ENCODE data around the gene SLC24A3. TPM values are rescaled to one million over a fixed set of nuclear protein-coding genes. Genes with fewer than 3 reads are reported as not detected.
A peak's percentile ranks its signal among the peaks of the same experiment; 100 is the strongest.

SLC24A3 gene
- total RNA-seq, result 0.09 TPM in 1 of 2 replicates, not detected in the other

DNA sequence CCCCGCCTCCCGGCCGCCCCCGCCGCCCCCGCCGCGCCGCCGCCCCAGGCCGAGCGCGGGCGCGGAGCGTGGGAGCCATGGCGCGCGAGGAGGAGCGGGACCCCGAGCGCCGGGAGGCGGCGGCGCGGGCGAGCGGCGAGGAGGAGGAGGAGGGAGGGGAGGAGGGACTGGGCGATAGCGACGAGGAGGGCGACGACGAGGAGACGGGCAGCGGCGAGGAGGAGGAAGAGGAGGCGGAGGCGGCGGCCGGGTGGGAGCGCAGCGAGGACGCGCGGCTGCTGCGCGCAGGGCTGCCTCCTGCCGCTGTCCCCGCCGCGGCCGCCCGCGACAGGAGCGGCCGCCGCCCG, at the start of gene SLC24A3:
SLC24A3 (plus strand) TSS at position 174 of the 347 bp plus-strand sequence.
- DNase-seq, result peak; percentile 2

DNA sequence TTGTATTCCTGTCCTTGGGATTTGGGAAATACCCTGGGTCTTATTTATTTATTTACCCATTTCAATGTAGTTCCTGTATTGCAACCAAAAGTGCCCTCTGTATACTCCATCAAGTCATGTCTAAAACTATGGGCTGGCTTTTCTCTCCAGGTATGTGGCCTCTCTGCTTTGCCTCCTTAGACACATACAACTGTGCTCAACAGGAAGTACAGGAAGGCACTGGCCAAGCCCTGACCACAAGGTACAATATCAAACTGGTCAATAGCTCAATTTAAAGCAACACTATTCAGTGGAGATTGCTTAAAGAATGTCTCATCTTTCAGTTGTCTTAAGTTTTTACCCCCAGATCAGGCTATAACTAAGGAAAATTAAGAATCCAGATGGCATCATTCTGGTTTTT, 42.3 kb upstream of the SLC24A3 start:
- no peak for DNase-seq

DNA sequence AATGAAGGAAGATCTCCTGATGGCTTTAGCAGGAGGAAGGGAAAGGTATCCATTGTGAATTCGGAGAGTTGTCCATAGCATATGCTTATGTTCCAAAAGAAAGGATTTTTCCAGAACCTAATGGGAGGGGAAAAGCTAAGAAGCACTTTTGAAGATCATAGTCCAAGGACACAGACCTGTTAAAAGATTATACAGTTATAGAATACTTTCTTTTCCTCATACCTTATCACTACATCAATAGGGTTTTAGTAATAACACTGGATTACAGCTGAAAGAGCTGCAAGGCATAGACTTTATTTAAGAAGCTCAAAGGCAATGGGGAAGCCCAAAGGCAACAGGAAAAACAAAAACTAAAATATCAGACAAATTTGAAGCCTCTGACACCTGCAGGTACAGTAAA, 39.8 kb upstream of the SLC24A3 start:
- no peak for DNase-seq

DNA sequence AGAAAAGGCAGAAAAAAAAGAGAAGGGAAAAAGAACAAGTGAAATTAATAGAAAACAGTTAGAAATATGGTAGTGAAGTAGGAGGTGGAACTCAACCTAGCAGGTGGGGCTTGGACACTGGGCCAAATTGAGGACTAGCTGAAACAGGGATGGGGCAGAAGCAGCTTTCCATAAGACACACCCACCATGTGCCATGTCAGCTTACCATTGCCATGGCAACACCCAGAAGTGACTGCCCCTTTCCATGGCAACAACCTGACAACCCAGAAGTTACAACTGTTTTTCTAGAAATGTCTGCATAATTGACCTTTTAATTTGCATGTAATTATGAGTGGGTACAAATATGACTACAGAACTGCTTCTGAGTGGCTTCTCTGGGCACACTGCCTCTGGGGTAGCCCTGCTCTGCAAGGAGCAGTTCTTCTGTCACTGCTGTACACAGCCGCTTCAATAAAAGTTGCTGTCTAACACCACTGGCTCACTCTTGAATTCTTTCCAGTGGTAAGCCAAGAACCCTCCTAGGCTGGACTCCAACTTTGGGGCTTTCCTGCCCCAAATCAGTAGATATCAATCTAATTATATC, 35.9 kb upstream of the SLC24A3 start:
- DNase-seq, result no peak

DNA sequence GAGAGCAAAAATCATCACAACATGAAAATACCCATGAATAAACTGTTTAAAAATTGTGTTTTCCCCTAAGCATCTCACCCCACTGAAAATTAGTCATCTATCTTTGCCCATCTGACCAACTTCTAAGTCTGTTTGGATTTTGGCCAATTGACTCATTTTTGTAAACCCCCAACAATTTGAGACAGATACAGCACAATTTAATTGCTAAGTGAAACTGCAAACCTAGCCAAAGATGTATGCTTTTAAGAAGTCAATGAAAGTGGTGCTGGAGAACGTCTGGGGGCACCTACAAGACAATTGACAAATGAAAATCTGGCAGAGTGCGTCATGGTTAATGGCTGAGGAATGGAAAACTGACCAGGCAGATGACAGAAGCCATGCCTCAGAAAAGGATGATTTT, 30.9 kb upstream of the SLC24A3 start:
- DNase-seq, result no peak

DNA sequence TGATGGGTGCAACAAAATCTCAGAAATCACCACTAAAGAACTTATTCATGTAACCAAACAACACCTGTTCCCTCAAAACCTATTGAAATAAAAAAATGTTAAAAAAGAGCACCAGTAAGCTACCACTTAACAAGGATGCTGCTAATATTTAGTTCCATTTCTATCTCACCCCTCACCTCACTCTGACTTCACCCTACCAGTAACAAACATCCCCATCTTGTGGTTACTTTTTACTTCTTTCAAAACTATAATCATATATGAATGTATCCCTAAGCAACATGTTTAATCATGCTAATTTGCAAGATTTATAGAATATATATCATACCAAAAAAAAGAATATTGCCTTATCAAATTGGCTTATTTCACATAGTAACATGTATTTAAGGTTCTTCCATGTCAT, 27.4 kb upstream of the SLC24A3 start:
- DNase-seq, result no peak

DNA sequence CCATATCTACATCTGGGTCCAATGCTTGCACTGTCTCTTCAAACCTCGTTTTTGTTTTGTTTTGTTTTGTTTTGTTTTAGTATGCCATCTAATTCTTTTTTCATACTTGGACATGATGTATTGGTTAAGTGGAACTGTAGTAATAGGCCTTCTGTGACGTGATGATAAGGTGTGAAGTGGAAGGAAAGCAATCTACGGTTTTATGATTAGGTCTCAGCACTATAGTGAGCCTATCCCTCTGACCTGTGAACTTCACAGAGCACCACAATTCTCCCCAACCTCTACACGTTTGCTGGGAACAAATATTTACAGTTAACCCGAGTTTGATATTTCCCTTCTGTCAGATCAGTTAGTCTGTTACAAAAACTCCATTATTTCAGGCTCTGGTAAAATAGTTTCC, 19.1 kb upstream of the SLC24A3 start:
- DNase-seq, result no peak

DNA sequence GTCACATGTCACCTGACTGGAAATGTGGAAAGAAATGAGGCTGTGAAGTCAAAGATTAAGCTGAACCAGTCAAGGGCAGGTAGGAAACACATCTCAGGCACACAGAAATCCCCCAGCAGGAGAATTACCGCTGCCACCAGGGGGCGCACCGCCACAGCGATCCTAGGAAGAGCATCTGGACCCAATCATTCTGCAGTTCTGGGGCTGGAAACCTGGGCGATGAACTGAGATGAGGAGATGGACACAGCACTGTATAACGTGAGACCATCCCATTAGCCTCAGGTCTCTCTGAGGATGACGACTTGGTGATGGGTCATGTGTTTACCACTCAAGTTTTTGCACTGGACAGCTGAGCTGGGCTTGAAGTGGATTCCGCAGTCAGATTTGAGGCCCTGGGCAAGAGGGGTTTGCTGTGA, 6.5 kb upstream of the SLC24A3 start:
- DNase-seq, result peak; percentile 71

DNA sequence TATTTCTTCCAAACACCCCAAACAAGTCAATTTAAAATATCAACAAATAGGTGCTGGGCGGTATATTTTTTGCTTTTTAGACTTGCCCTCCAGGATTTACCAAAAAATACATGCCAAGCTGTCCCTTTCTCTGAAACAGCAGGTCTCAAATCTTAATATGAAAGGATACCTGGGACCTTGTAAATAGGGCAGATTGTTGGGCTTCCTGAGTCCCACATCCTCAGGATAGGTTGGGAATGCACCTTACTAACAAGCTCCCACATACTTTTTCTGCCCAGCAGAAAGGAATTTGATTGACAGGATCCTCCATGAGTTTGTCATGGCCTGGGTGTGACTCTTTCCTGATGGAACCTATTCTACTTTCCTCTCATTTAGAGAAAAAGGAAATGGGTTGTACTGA, 4.9 kb upstream of the SLC24A3 start:
- DNase-seq, result no peak

DNA sequence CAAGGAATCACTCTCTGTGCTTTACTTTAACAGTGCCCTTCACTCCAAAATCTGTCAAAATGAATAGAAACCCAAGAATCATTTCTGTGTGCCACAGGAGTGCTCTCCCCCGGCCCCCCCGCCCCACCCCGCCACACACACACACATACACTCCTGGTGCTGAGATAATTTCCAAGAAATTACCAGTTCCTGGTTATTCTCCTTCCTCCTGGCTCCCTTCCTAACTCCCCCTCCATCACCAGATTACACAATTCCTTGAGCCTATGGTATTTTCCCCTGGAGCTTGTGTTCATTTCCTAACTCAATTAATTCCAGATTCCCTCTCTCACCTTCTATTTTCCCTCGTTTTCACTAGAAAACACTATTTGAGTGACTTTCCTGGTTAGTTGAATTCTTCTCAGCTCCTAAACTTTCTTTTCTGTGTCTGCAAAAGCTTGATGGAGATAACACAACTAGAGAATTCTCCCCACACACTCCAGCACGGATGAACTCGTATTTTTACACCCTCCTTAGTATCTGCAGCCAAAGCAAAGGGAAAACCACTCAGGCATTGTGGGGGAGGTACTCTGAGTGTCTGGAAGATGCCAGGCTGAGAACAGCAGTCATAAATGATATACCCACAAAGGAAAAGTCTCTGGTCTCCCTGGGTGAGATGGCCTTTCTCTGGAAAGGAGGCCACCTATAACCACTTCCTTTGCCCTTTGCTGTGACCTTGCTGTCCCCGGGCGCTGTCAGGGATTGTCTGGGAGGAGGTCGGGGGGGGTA, 1.9 kb upstream of the SLC24A3 start:
- DNase-seq, result no peak

DNA sequence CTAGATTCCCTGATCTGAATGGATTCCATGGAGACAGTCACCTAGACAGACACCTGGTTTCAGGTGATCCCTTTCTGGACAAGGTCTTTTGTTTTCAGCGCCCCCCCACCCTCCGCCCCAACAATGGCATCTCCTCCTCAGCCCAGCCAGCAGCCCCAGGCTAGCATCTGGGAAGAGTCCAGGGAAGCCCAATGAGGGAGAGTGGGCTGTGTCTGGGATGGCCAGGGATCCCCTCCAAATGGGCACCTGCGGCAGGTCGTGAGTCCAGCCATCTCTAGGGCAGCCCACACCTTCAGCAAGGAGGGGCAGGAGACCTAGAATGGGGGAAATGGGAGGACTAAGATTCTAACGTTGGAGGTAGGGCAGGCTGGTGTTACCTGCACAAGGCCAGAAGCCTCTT, 1.2 kb upstream of the SLC24A3 start:
- DNase-seq, result no peak

DNA sequence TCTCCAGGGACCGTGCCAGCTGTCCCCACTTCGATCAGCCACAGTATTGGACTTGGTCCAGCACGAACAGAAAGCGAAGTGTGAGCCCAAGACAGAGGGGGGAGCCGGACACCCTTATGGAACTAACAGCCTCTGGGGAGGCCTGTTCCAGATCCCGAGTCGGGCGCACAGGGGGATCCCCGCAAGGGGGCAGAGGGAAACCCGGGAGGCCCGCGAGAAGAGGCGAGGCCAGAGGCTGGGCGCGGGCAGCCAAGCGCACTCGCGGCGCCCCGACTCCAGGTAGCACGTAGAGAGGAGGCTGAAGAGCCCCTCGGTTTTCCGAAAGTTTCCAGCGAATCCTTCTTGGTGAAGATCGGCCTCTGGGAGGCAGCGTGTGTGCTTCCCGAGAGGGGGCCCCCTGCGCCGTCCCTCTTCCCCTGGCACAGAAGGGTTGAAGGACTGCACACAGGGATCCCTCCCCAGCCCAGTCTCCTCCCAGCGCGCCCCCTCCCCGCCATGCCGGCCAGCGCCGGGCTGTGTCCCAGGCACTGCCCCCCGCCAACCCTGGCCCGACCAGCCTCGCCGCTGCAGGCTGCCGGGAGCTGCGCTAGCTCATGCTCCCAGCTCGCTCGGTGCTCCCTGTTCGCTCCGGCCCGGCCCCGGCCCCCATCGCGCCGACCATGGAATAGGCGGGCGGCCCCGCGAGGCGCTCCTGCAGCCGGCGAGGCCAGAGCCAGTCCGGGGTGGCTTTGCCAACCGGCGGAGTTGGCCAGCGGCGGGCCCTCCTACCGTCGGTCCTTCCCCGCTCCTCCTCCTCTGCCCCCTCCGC, 577 bp upstream of the SLC24A3 start:
- DNase-seq, result peak; percentile 5

DNA sequence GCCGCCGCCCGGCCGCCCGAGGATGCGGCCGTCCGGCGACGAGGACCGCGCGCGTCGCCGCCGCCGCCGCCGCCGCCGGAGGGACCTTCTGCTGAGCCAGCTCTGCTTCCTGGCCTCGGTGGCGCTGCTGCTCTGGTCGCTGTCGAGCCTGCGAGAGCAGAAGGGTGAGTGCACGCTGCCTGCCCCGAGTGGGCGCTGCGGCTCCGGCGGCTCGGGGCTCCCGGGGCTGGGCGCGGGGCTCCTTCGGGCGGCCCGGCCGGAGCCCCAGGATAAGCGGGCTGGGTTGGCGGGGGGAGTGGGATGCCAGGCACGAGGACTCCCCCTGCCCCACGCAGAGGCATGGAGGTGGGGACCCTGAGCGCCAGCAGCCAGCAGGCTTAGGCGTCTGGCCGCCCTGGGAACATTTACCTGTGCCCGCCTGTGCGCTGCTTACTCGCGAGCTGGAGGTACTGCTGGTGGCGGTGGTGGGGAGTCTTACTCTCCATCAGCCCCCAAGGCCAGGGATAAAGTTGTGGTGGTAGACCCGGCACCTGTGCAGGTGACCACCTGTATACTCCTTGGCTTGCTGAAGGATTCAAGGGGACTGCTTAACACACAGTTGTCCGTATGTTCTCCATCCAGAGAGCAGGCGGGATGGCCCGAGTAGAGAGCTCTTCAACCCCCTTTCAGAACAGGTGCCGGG, 520 bp downstream of the SLC24A3 start:
- DNase-seq, result peak; percentile 24

DNA sequence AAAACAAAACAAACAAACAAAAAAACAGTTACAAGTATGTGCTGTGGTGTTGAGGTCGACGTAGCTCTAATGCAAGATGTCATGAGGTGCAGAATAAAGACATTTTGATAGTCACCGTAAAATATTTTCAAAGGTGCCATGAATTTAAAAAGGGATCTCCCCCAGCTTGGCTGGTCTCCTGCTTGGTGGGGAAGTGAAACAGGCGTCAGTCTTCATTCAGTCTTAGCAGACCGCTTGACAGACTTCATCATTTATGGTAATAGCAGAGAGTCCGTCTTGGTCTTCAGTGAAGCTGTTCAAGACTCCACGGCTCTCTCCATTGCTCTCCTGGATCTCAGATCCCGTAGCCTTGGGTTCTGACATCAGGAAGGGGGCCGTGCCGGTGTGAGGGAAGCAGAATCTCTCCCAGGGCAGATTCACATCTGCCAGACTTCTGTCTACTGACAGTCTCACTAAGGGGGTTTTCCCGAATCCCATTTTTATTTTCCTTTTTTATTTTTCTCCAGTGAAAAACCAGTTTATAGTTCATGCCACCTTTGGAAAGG, 1.6 kb downstream of the SLC24A3 start:
- no peak for DNase-seq

DNA sequence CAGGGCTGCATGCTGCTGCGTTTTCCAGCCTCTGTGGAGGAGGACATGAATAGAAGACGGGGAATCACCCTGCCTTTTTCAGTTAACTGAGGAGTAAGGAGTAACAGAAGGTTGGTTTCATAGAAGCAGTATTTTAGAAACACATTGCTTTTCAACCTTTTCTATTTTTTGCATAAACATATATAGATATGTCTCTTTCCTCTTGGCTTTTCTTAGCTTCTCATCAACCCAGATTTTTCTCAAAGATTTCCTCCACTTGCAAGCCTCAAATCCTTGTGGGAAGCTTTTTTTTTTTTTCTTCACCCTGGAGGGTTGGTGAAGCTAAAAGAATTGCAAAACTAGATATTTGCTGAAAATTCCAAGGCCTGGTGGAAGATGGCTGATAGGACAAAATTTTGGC, 6.0 kb downstream of the SLC24A3 start:
- no peak for DNase-seq

DNA sequence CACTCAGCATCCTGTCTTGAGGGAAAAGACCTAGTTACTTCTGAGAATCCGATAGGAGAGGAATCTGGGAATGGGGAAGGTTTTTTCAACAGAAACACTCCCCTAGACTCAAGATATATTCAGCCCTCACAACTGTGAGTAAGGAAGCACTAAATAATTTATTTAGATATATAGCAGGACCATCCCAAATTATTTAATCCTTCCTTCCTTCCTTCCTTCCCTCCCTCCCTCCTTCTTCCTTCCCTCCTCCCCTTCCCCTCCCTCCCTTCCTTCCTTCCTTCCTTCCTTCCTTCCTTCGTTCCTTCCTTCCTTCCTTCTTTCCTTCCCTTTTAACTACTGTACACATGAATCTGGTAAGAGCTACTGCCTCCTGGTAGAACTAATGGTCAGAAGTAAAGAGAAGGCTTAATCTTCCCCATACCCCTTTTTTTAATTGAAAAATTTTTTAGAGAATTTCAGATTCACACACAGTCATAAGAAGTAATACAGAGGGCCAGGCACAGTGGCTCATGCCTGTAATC, 10.1 kb downstream of the SLC24A3 start:
- DNase-seq, result no peak

DNA sequence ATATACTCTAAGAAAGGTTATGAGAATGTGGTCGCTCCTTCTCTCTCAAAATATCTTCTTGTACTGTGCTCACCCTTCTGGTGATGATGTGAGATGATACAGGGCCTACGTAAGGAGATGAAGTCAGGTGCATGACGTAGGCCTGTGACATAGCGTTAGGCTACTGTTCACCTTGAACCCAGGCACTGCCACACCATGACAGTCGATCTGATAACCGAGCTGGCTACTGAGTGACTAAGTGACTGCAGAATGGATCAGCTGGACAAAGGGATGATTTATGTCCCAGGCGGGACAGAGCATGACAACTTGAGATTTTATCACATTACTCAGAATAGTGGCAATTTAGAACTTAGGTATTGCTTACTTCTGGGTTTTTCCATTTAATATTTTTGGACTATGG, 11.2 kb downstream of the SLC24A3 start:
- no peak for DNase-seq

DNA sequence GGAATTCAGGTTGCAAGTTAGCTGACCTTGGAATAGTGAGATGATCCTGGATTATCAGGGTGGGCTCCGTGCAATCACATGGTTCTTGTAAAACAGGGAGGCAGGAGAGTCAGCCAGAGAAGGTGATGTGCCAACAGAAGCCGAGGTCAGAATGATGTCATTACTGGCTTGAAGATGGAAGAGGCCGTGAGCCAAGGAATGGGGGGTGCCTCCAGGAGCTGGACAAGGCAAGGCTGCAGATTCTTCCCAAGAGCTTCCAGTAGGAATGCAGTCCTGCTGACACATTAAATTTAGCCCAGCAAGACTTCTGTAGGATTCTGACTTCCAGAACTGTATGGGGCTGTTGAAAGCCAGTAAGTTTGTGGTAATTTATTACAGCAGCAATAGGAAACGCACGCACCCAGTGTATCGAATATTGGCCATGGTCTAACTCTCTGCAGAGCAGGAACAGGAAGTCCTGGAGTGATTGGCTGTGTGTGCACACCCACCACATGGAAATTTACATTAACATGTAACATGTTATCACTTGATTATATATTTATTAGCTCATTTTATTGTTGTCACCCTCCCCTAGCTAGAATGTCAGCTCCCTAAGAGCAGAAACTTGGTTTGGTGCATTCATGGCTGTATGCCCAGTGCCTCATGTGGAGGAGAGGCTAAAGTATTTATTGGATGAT, 19.1 kb downstream of the SLC24A3 start:
- no peak for DNase-seq

DNA sequence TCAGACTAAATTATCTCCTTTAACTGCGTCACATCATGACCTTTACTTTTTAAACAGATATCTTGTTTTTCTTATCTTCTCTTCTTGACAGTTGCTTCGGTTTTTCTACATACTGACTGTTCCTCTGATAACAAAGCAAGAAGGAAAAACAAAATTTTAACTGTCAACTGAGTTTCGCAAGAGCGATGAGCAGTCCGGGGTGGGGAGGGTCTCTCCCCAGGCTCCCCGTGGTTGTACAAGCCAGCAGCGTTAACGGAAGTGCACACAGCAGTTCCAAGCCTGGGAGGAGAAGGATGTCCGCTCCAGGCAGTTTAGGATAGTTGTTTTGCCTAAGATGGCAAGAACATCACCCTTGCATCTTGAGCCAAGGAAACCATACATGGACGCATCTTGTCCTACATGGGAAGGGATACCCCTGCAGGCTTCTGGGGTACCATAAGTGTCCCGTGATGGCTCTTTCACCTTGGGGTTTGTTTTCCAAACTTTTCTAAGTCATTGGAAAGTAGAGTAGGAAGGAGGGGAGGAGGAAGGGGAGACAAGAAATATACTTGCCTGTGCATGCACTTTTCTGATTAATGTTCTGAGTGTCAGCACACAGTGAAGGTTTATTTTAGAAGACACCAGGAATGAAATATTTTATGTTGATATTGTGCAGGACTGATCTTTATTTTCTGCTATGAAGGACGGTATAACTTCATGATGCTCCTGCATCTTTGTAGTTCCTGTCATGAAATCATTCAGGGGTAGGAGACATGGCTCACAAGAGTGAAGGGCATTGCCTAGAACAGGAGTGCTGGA, 20.8 kb downstream of the SLC24A3 start:
- DNase-seq, result no peak

DNA sequence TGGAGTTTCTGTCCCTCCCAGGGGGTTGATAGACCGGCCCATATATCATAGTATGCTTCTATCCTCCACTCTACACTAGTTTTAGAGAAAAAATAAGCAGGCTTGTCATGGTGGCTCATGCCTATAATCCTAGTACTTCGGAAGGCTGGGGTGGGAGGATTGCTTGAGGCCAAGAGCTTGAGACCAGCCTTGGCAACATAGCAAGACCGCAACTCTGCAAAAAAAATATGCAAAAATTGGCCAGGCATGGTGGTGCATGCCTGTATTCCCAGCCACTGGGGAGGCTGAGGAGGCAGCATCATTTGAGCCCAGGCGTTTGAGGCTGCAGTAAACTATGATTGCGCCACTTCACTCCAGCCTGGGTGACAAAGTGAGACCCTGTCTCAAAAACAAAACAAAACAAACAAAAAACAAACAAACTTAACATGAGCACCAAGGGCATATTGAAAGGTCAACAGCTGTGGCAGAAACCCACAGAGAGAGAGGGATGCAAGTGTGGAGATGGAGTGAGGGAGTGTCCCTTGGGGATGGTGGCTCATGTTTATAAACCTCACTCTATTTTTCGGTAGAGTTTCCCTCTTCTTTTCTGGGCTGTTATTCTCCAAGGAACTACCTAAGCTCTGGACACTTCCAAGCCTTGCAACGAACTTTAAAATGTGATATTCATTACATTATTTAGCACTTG, 24.1 kb downstream of the SLC24A3 start:
- DNase-seq, result no peak

DNA sequence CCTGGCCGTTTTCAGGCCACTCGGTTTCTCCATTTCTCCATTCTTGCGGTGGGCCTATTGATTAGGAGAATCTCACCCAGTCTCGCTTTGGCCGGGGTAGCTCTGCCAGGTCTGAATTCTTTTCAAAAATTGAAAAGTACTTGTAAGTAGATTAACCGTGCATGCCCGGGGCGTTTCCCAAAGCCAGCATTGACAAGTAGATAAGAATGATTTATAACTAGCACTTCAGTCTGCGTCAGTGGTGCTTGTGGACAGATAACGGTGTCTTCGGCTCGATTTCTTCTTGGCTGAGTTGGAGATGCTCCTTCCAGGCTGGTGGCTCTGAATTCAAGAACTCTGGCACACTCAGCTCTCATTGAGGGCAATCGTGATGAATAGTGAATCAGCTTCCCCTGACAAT, 29.0 kb downstream of the SLC24A3 start:
- no peak for DNase-seq

Data from dermis blood vessel endothelial cell (primary cell).